ENCODE data around the gene HSD17B3.
"Not testable (repeated sequence)": the region's sequence is repeated elsewhere in the genome, so short reads cannot be mapped to it uniquely, and the experiment has no call there.

HSD17B3 gene

DNA sequence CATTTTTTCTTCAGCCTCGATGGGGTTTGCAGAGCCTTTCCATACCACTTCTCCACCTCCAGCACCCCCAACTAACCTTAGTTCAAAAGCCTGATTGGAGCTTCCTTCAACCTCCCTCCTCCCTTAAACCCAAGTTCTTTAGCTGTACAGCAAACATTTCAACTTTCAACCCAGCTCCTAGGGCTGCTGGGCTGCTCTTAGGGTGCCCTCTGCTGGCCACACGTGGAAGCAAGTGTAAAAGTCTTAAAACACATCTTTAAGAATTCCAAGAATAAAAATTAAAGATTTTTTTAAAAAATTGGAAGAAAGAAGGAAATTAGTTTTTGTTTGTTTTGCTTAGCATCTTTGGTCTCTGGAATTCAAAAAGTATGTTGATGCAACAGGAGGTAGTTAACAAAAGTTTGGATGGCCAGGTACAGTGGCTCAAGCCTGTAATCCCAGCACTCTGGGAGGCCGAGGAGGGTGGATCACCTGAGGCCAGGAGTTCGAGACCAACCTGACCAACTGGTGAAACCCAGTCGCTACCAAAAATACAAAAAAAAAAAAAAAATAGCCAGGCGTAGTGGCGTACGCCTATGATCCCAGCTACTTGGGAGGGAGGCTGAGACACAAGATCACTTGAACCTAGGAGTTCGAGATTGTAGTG, 15.5 kb upstream of the HSD17B3 start:
- Histone ChIP-seq H3K9me3 (ENCODE audit: control insufficient read depth in 5 of 5, low read length in 5 of 5) (peaks cover 0 to 10% (median 7%) of the 10 kb centered on the region in 5 donors), H3K4me1 (ENCODE audit: control insufficient read depth in 5 of 5, insufficient read depth in 5 of 5, low read length in 5 of 5) (no peaks in the 10 kb centered on the region), H3K27me3 (ENCODE audit: control insufficient read depth in 5 of 5, insufficient read depth in 4 of 5, low read length in 5 of 5) (no peaks in the 10 kb centered on the region), H3K4me3 (ENCODE audit: low read depth in 1 of 5, low read length in 5 of 5) (no peak overlapping the region), H3K36me3 (ENCODE audit: control insufficient read depth in 5 of 5, insufficient read depth in 5 of 5, low read length in 5 of 5) (peaks cover 3 to 25% (median 12%) of the 10 kb centered on the region in 5 donors), H3K9ac (ENCODE audit: low read length in 5 of 5) (no peak overlapping the region), H3K27ac (ENCODE audit: low read depth, low read length) (no peak overlapping the region)

DNA sequence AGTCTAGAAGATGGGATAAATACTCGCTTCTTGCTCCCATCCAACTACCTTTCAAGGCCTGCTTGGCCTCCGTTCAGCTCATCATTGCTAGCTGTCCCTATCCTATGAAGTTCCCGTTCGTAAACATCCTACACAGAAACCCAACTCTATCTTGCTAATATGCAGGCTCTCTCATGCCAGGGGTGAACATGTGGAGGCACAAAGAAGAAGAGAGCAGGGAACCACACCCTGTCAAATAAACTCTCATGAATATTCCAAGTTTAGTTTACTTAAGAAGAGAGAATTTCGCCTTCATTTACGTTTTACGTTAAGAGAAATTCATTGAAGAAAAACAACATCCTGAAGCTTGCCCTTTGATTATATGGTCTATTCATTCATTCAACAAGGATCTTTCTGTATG, 7.9 kb upstream of the HSD17B3 start:
- no peaks in the 10 kb centered on the region for H3K4me1 ChIP-seq (ENCODE audit: control insufficient read depth in 5 of 5, insufficient read depth in 5 of 5, low read length in 5 of 5)
- H3K9me3 ChIP-seq (ENCODE audit: control insufficient read depth in 5 of 5, low read length in 5 of 5), result peaks cover 0 to 10% (median 7%) of the 10 kb centered on the region in 5 donors
- H3K4me3 ChIP-seq (ENCODE audit: low read depth in 1 of 5, low read length in 5 of 5), result no peak overlapping the region
- no peak overlapping the region for H3K27ac ChIP-seq (ENCODE audit: low read depth, low read length)
- no peaks in the 10 kb centered on the region for H3K27me3 ChIP-seq (ENCODE audit: control insufficient read depth in 5 of 5, insufficient read depth in 4 of 5, low read length in 5 of 5)
- no peak overlapping the region for H3K9ac ChIP-seq (ENCODE audit: low read length in 5 of 5)
- peaks cover 0 to 3% (median 0%) of the 10 kb centered on the region in 5 donors for H3K36me3 ChIP-seq (ENCODE audit: control insufficient read depth in 5 of 5, insufficient read depth in 5 of 5, low read length in 5 of 5)

DNA sequence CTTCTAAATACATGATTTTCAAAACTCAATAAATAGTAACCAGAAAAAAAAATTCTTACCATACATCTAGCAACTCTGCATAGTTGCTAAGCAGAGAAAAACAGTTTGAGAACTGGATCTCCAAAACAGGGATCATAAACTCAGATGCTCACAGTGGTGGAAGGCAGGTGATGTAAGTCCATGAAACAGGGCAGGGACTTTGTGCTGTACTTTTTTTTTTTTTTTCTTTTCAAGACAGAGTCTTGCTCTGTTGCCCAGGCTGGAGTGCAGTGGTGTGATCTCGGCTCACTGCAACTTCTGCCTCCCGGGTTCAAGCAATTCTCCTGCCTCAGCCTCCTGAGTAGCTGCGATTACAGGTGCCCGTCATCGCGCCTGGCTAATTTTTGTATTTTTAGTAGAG, 5.0 kb upstream of the HSD17B3 start:
- H3K27me3 ChIP-seq (ENCODE audit: control insufficient read depth in 5 of 5, insufficient read depth in 4 of 5, low read length in 5 of 5); H3K9me3 ChIP-seq (ENCODE audit: control insufficient read depth in 5 of 5, low read length in 5 of 5); H3K4me3 ChIP-seq (ENCODE audit: low read depth in 1 of 5, low read length in 5 of 5); H3K27ac ChIP-seq (ENCODE audit: low read depth, low read length); H3K36me3 ChIP-seq (ENCODE audit: control insufficient read depth in 5 of 5, insufficient read depth in 5 of 5, low read length in 5 of 5); H3K4me1 ChIP-seq (ENCODE audit: control insufficient read depth in 5 of 5, insufficient read depth in 5 of 5, low read length in 5 of 5); H3K9ac ChIP-seq (ENCODE audit: low read length in 5 of 5): not testable (repeated sequence)

DNA sequence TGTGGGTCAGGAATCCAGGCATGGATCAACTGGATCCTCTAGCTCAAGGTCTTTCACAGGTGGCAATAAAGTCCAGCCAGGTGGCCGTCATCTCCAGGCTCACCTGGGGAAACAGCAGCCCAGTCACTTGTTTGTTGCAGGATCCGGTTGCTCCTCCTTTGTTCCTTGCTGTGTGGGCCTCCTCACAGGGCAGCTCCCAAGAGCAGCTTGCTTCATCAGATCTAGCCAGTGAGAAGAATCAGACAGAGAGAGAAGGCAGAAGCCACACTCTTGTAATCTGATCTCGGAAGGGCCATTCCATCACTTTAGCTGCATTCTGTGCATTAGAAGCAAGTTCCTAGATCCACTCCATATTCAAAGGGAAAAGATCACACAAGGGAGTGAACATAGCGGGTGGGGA, 3.2 kb upstream of the HSD17B3 start:
- H3K27me3 ChIP-seq (ENCODE audit: control insufficient read depth in 5 of 5, insufficient read depth in 4 of 5, low read length in 5 of 5), result no peaks in the 10 kb centered on the region
- no peak overlapping the region for H3K27ac ChIP-seq (ENCODE audit: low read depth, low read length)

DNA sequence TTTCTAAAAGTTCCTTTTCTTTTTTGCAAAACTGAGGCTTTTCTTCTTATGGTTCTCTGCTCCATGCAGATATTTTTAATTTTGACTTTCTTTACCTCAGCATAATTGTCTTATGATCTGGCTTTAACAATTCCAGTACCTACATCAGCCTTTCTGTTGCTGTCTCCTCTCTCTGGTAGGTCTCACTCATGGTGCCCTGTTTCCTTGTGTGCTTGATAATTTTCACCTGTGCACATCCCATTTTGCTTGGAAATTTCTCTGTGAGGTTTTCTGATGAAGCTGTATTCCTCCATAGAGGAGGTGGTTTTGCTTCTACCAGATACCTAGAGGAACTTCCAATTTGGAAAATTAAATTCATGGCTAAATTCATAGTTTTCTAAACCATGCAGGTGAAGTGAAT, 2.3 kb upstream of the HSD17B3 start:
- Histone ChIP-seq H3K9ac (ENCODE audit: low read length in 5 of 5) (no peak overlapping the region), H3K36me3 (ENCODE audit: control insufficient read depth in 5 of 5, insufficient read depth in 5 of 5, low read length in 5 of 5) (no peaks in the 10 kb centered on the region), H3K27ac (ENCODE audit: low read depth, low read length) (no peak overlapping the region), H3K27me3 (ENCODE audit: control insufficient read depth in 5 of 5, insufficient read depth in 4 of 5, low read length in 5 of 5) (no peaks in the 10 kb centered on the region), H3K4me3 (ENCODE audit: low read depth in 1 of 5, low read length in 5 of 5) (no peak overlapping the region), H3K9me3 (ENCODE audit: control insufficient read depth in 5 of 5, low read length in 5 of 5) (no peaks in the 10 kb centered on the region), H3K4me1 (ENCODE audit: control insufficient read depth in 5 of 5, insufficient read depth in 5 of 5, low read length in 5 of 5) (no peaks in the 10 kb centered on the region)

More for the DNA sequence above, 3.2 kb upstream of the HSD17B3 start:
- no peaks in the 10 kb centered on the region for H3K9me3 ChIP-seq (ENCODE audit: control insufficient read depth in 5 of 5, low read length in 5 of 5)
- no peaks in the 10 kb centered on the region for H3K4me1 ChIP-seq (ENCODE audit: control insufficient read depth in 5 of 5, insufficient read depth in 5 of 5, low read length in 5 of 5)
- H3K4me3 ChIP-seq (ENCODE audit: low read depth in 1 of 5, low read length in 5 of 5), result no peak overlapping the region
- no peaks in the 10 kb centered on the region for H3K36me3 ChIP-seq (ENCODE audit: control insufficient read depth in 5 of 5, insufficient read depth in 5 of 5, low read length in 5 of 5)
- no peak overlapping the region for H3K9ac ChIP-seq (ENCODE audit: low read length in 5 of 5)

DNA sequence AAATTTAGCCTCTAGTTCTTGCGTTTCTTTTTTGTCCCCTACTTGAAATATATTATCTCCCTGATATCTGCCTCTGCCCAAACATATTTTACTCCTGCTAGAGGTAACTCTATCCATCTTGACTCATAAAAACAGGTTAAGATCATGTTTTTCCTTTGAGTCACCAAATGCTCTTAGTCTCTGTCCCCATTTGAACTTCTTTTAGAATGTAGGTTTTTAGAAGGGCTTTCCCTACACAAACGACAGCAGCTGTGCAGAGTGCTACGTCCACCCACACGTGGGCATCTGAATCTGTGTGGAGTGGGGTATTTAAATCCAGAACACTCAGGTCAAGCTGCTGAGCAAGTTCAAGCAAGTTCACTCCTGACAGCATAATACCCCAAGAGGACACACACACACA, 2.2 kb downstream of the HSD17B3 start:
- Histone ChIP-seq H3K9ac (ENCODE audit: low read length in 5 of 5) (no peak overlapping the region), H3K27ac (ENCODE audit: low read depth, low read length) (no peak overlapping the region), H3K4me3 (ENCODE audit: low read depth in 1 of 5, low read length in 5 of 5) (no peak overlapping the region), H3K4me1 (ENCODE audit: control insufficient read depth in 5 of 5, insufficient read depth in 5 of 5, low read length in 5 of 5) (no peaks in the 10 kb centered on the region), H3K9me3 (ENCODE audit: control insufficient read depth in 5 of 5, low read length in 5 of 5) (peaks cover 0 to 3% (median 0%) of the 10 kb centered on the region in 5 donors), H3K27me3 (ENCODE audit: control insufficient read depth in 5 of 5, insufficient read depth in 4 of 5, low read length in 5 of 5) (no peaks in the 10 kb centered on the region), H3K36me3 (ENCODE audit: control insufficient read depth in 5 of 5, insufficient read depth in 5 of 5, low read length in 5 of 5) (no peaks in the 10 kb centered on the region)

DNA sequence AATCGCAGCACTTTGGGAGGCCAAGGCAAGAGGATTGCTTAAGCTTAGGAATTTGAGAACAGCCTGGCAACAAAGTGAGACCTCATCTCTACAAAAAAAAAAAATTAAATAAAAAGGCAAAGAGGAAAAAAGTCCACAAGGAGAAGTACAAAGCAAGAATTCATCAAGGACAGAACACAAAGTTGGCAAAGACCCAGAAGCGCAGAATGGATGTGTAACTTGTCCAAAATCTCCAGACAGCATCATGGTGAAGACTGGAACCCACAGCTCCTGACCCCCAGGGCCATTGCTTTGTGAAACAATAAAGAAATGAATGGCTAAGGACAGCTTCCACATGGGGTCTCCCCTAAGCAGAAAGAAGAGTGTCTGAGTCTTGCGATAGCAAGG, 7.8 kb downstream of the HSD17B3 start:
- H3K9ac ChIP-seq (ENCODE audit: low read length in 5 of 5), result no peak overlapping the region
- no peak overlapping the region for H3K27ac ChIP-seq (ENCODE audit: low read depth, low read length)
- no peaks in the 10 kb centered on the region for H3K36me3 ChIP-seq (ENCODE audit: control insufficient read depth in 5 of 5, insufficient read depth in 5 of 5, low read length in 5 of 5)
- peaks cover 0 to 3% (median 0%) of the 10 kb centered on the region in 5 donors for H3K9me3 ChIP-seq (ENCODE audit: control insufficient read depth in 5 of 5, low read length in 5 of 5)
- no peaks in the 10 kb centered on the region for H3K4me1 ChIP-seq (ENCODE audit: control insufficient read depth in 5 of 5, insufficient read depth in 5 of 5, low read length in 5 of 5)
- H3K27me3 ChIP-seq (ENCODE audit: control insufficient read depth in 5 of 5, insufficient read depth in 4 of 5, low read length in 5 of 5), result no peaks in the 10 kb centered on the region
- no peak overlapping the region for H3K4me3 ChIP-seq (ENCODE audit: low read depth in 1 of 5, low read length in 5 of 5)

DNA sequence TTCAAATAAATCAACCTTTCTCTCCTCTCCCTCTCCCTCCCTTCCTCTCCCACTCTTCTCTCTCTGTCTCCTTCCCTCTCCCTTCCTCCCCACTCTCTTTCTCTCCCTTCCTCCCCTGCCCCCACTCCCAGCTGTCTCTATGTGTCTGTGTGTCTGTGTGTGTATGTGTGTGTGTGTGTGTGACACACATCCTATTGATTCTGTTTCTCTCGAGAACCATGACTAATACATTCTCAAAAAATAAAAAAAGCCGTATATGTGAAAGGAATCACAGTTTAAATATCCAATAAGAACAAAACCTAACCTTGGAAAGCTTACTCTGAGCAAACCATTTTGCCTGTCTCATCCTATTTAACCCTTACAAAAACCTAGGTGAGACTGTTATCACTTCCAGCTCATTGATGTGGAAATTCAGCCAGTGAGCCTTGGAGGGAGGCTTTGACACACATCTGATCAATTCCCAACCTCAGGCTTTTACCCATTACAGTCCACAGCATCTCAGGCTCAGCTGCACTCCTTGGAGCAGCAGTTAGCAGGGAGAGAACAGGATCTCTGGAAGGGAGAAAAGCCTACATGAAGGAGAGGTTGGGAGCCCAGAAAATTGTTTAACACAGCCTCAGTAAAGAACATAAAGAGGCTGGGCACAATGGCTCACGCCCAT, 8.3 kb downstream of the HSD17B3 start:
- Histone ChIP-seq H3K9me3 (ENCODE audit: control insufficient read depth in 5 of 5, low read length in 5 of 5) (peaks cover 0 to 3% (median 0%) of the 10 kb centered on the region in 5 donors), H3K4me3 (ENCODE audit: low read depth in 1 of 5, low read length in 5 of 5) (no peak overlapping the region), H3K4me1 (ENCODE audit: control insufficient read depth in 5 of 5, insufficient read depth in 5 of 5, low read length in 5 of 5) (no peaks in the 10 kb centered on the region), H3K9ac (ENCODE audit: low read length in 5 of 5) (no peak overlapping the region), H3K36me3 (ENCODE audit: control insufficient read depth in 5 of 5, insufficient read depth in 5 of 5, low read length in 5 of 5) (no peaks in the 10 kb centered on the region), H3K27me3 (ENCODE audit: control insufficient read depth in 5 of 5, insufficient read depth in 4 of 5, low read length in 5 of 5) (no peaks in the 10 kb centered on the region), H3K27ac (ENCODE audit: low read depth, low read length) (no peak overlapping the region)

DNA sequence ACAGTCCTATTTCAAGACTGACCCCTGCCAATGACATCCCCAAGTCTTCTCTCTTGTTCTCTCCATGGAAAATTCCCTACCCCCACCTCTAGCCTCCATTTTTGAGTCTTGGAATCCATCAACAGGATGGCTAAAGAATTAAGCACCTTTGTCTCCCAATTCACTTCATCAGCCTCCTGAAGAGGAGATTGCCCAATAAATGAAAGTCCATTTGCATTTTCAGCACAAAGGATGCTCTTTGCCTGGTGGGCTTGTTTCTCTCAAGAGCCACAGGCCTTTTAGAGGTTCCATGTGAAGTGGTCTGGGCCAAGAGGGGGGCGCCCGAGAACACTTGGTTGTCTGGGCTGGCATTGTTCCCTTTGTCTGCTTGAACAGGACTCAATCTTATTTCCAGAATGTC, 12.6 kb downstream of the HSD17B3 start:
- Histone ChIP-seq H3K4me1 (ENCODE audit: control insufficient read depth in 5 of 5, insufficient read depth in 5 of 5, low read length in 5 of 5) (no peaks in the 10 kb centered on the region), H3K9me3 (ENCODE audit: control insufficient read depth in 5 of 5, low read length in 5 of 5) (peaks cover 0 to 4% (median 0%) of the 10 kb centered on the region in 5 donors), H3K27me3 (ENCODE audit: control insufficient read depth in 5 of 5, insufficient read depth in 4 of 5, low read length in 5 of 5) (no peaks in the 10 kb centered on the region), H3K4me3 (ENCODE audit: low read depth in 1 of 5, low read length in 5 of 5) (no peak overlapping the region), H3K9ac (ENCODE audit: low read length in 5 of 5) (no peak overlapping the region), H3K36me3 (ENCODE audit: control insufficient read depth in 5 of 5, insufficient read depth in 5 of 5, low read length in 5 of 5) (no peaks in the 10 kb centered on the region), H3K27ac (ENCODE audit: low read depth, low read length) (no peak overlapping the region)

DNA sequence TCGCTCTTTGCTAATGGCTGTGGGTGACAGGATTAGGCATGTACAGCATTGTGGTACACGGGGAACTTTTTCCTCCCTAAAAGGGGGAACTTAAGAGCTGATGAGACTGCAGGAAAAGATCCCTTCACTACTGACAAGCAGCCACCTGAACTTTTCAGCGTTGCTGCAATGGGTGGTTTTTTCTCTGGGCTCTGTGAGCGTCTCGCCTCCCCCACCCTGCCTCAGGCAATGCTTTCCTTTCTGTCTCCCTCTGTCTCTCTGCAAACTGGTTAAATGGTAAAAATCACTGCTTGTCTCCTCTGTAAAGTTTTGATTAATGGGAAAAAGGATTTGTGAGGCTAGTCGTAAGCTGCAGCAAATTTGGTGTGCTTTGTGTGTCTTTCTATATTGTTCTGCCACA, 20.3 kb downstream of the HSD17B3 start:
- Histone ChIP-seq H3K9me3 (ENCODE audit: control insufficient read depth in 5 of 5, low read length in 5 of 5) (peaks cover 0 to 5% (median 0%) of the 10 kb centered on the region in 5 donors), H3K36me3 (ENCODE audit: control insufficient read depth in 5 of 5, insufficient read depth in 5 of 5, low read length in 5 of 5) (no peaks in the 10 kb centered on the region), H3K27ac (ENCODE audit: low read depth, low read length) (no peak overlapping the region), H3K9ac (ENCODE audit: low read length in 5 of 5) (no peak overlapping the region), H3K4me1 (ENCODE audit: control insufficient read depth in 5 of 5, insufficient read depth in 5 of 5, low read length in 5 of 5) (peaks cover 0 to 9% (median 8%) of the 10 kb centered on the region in 5 donors), H3K27me3 (ENCODE audit: control insufficient read depth in 5 of 5, insufficient read depth in 4 of 5, low read length in 5 of 5) (no peaks in the 10 kb centered on the region), H3K4me3 (ENCODE audit: low read depth in 1 of 5, low read length in 5 of 5) (no peak overlapping the region)

Measured in subcutaneous abdominal adipose tissue (tissue), 5 donors.